PC-9 (cell line): Measurements from ENCODE around the gene CNTNAP2. TPM values are rescaled to one million over a fixed set of nuclear protein-coding genes. Genes with fewer than 3 reads are reported as not detected.

Experiments used
- BruUV-seq: library from RNA; stranded (reverse); fragments of 400-500 nt; replicated peaks from 2 replicates; lab custom pipeline; 2021; lab: Mats Ljungman, UMichigan
- CTCF ChIA-PET: fragments of 300-600 bp; sonication (Branson Sonifier 250); formaldehyde crosslinking; loops from one replicate; lab custom pipeline; 2022; ENCODE audit warnings: antibody characterized with exemption; lab: Charles Lee
- POLR2A ChIA-PET: fragments of 300-600 bp; sonication (Branson Sonifier 250); formaldehyde crosslinking; loops from one replicate; lab custom pipeline; 2022; ENCODE audit warnings: antibody characterized with exemption; ENCODE audit not compliant: unreplicated experiment; lab: Charles Lee
- DNase-seq, 2 experiments: peaks; one replicate each; pipeline versions ENCODE4 v3.0.0 to v3.0.0-alpha.2; 2015 to 2022; ENCODE audit warnings: mixed read lengths in 1 of 2
- H2AFZ ChIP-seq: fragments of 200-600 bp; sonication (generic); 2 replicates; pipeline ENCODE4 v1.8.1; 2017; ENCODE audit warnings: antibody characterized with exemption
- H3F3A ChIP-seq: fragments of 200-600 bp; sonication (generic); 2 replicates; pipeline ENCODE4 v1.8.1; 2017; ENCODE audit warnings: antibody characterized with exemption, mild to moderate bottlenecking, low read depth; ENCODE audit not compliant: insufficient read depth
- H3K27ac ChIP-seq: fragments of 200-600 bp; sonication (generic); 2 replicates; pipeline ENCODE4 v1.6.1; 2016; ENCODE audit warnings: mixed run types
- H3K27me3 ChIP-seq: fragments of 200-600 bp; sonication (generic); 2 replicates; pipeline ENCODE4 v1.6.1; 2016; ENCODE audit warnings: low read depth, mixed run types; ENCODE audit not compliant: insufficient read depth
- H3K36me3 ChIP-seq: fragments of 200-600 bp; sonication (generic); 2 replicates; pipeline ENCODE4 v1.6.1; 2016; ENCODE audit warnings: low read depth, mixed run types
- H3K4me1 ChIP-seq: fragments of 200-600 bp; sonication (generic); replicated peaks from 2 replicates; pipeline ENCODE4 v1.6.1; 2016; ENCODE audit warnings: mixed run types; ENCODE audit not compliant: insufficient read depth
- H3K4me2 ChIP-seq: fragments of 200-600 bp; sonication (generic); 2 replicates; pipeline ENCODE4 v1.6.1; 2017; ENCODE audit warnings: mixed run types
- H3K4me3 ChIP-seq: fragments of 200-600 bp; sonication (generic); 2 replicates; pipeline ENCODE4 v1.6.1; 2016; ENCODE audit warnings: mixed run types
- H3K79me2 ChIP-seq: fragments of 200-600 bp; sonication (generic); 2 replicates; pipeline ENCODE4 v1.6.1; 2017; ENCODE audit warnings: low read depth, mixed run types
- H3K9me2 ChIP-seq: fragments of 200-600 bp; sonication (generic); 2 replicates; pipeline ENCODE4 v1.8.1; 2017; ENCODE audit warnings: mild to moderate bottlenecking; ENCODE audit not compliant: insufficient read depth
- H3K9me3 ChIP-seq: fragments of 200-600 bp; sonication (generic); 2 replicates; pipeline ENCODE4 v1.8.1; 2016; ENCODE audit warnings: low read depth; ENCODE audit not compliant: insufficient read depth
- H4K20me1 ChIP-seq: fragments of 200-600 bp; sonication (generic); 2 replicates; pipeline ENCODE4 v1.8.1; 2017; ENCODE audit not compliant: insufficient read depth
- EZH2 ChIP-seq: fragments of 200-600 bp; sonication (generic); IDR thresholded peaks from 2 replicates; pipeline ENCODE4 v1.8.0; 2017; ENCODE audit warnings: antibody characterized with exemption, low read depth
- intact Hi-C: fragments of 100-400 bp; cut with micrococcal nuclease; formaldehyde crosslinking; loops from one replicate; pipeline ENCODE4 v1.10.0; 2022; ENCODE audit not compliant: unreplicated experiment
- total RNA-seq: library from RNA; stranded (reverse); gene quantifications from 2 replicates; pipeline ENCODE4 v1.2.3, GENCODE V29; 2021
- TF ChIP-seq, protein P1 (sequence below): fragments of 200-600 bp; sonication (generic); conservative IDR thresholded peaks from 2 replicates; pipeline ENCODE4 v1.6.1; 2017; ENCODE audit warnings: mixed run types, antibody characterized with exemption, mild to moderate bottlenecking, moderate library complexity

CNTNAP2 gene
- total RNA-seq, 1 experiment from 2014 or later: not detected

DNA sequence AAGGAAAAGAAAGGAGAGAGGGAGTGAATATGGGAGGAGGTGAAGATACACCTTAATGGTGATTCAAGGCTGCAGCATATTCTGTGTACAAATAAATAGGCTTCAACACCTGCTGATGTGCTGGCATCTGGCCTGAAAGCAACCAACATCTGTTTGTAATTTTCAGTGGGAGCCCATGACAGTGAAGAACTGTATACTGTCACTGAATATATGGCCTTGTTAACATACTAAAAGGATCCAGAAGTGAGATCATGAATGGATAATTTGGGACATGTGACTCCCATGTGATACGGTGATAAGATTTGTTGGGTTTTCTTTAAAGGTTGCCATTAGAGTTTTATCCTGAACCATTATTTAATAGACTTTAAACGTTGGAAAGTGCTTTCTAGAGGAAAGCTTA lies 459.3 kb downstream of the CNTNAP2 start:
- Histone ChIP-seq H4K20me1 (no peaks in the 10 kb centered on the region), H3K9me2 (no peaks in the 10 kb centered on the region), H3K4me2 (no peak overlapping the region), H3K9me3 (no peaks in the 10 kb centered on the region), H3K79me2 (no peaks in the 10 kb centered on the region), H2AFZ (no peak overlapping the region), H3K27ac (no peak overlapping the region), H3K27me3 (peaks cover 18% of the 10 kb centered on the region; the same call in 1 of the 2 replicates), H3F3A (no peaks in the 10 kb centered on the region), H3K36me3 (no peaks in the 10 kb centered on the region), H3K4me3 (no peak overlapping the region), H3K4me1 (no peaks in the 10 kb centered on the region)
- BruUV-seq: no TSS peak
- ChIA-PET CTCF (no interaction called here), POLR2A (no interaction called here)
- intact Hi-C loops: no loop called here
- TF ChIP-seq EZH2: no peak
- TF ChIP-seq, protein P1, sequence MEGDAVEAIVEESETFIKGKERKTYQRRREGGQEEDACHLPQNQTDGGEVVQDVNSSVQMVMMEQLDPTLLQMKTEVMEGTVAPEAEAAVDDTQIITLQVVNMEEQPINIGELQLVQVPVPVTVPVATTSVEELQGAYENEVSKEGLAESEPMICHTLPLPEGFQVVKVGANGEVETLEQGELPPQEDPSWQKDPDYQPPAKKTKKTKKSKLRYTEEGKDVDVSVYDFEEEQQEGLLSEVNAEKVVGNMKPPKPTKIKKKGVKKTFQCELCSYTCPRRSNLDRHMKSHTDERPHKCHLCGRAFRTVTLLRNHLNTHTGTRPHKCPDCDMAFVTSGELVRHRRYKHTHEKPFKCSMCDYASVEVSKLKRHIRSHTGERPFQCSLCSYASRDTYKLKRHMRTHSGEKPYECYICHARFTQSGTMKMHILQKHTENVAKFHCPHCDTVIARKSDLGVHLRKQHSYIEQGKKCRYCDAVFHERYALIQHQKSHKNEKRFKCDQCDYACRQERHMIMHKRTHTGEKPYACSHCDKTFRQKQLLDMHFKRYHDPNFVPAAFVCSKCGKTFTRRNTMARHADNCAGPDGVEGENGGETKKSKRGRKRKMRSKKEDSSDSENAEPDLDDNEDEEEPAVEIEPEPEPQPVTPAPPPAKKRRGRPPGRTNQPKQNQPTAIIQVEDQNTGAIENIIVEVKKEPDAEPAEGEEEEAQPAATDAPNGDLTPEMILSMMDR: no peak
- DNase-seq: no peak

DNA sequence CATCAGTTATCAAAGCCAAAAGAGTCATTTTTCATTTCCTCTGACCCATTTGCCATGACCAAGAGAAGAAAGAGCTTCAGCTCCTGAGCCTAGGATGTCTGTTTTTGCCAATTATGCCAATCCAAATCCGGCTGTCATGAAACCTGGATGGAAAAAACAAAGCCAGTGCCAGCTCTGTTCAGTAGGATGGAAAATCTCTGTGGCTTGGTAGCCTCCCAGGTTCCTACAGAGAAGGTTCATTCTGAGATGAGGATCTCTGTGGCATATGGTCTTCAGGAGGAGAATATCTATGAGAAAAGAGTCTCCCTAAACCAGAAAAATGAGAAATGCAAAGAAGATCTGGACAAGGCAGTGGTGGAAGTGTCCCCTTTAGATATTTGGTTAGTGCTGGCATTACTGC lies 475.4 kb downstream of the CNTNAP2 start:
- ChIA-PET POLR2A (no interaction called here), CTCF (no interaction called here)
- Histone ChIP-seq H3K27ac (no peak overlapping the region), H4K20me1 (no peaks in the 10 kb centered on the region), H3K4me3 (no peak overlapping the region), H3K4me1 (no peaks in the 10 kb centered on the region), H3K4me2 (no peak overlapping the region), H3K9me3 (no peaks in the 10 kb centered on the region), H2AFZ (no peak overlapping the region), H3F3A (no peaks in the 10 kb centered on the region), H3K36me3 (no peaks in the 10 kb centered on the region), H3K27me3 (no peaks in the 10 kb centered on the region), H3K9me2 (no peaks in the 10 kb centered on the region), H3K79me2 (no peaks in the 10 kb centered on the region)
- no peak for DNase-seq
- BruUV-seq: no TSS peak
- intact Hi-C loops: no loop called here
- no peak for TF ChIP-seq EZH2
- TF ChIP-seq, protein P1: no peak

DNA sequence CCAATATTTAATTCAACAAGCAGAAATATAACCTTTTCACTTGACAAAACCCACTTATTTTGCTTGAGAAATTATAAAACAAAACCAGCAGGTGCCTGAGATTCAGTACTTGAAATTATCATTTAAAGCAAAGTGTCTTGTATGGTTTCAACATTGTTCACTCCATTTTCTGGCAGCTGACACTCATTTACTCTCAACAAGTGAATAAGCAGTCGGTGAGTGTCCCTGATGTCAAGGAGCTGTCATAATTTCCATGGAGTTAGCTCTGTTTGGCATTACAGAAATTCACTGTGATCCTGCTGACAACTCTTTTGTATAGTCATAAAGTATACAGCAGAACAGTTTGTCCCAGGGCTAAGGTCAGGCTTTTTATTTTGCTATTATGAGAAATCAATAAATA lies 490.0 kb downstream of the CNTNAP2 start:
- no peaks in the 10 kb centered on the region for H4K20me1 ChIP-seq
- no peak overlapping the region for H3K27ac ChIP-seq
- no peaks in the 10 kb centered on the region for H3K79me2 ChIP-seq
- ChIA-PET POLR2A (no interaction called here), CTCF (no interaction called here)
- no peak overlapping the region for H3K4me3 ChIP-seq
- BruUV-seq: no TSS peak
- H3K27me3 ChIP-seq: no peaks in the 10 kb centered on the region
- no peaks in the 10 kb centered on the region for H3K9me2 ChIP-seq
- intact Hi-C loops: no loop called here
- no peaks in the 10 kb centered on the region for H3K4me1 ChIP-seq
- H3K9me3 ChIP-seq: no peaks in the 10 kb centered on the region
- H3K36me3 ChIP-seq: no peaks in the 10 kb centered on the region
- H2AFZ ChIP-seq: no peak overlapping the region
- no peak overlapping the region for H3K4me2 ChIP-seq
- no peaks in the 10 kb centered on the region for H3F3A ChIP-seq
- TF ChIP-seq EZH2: no peak
- TF ChIP-seq, protein P1: no peak
- DNase-seq: no peak
